Peyer's patch (tissue), 4 donors: ENCODE data around the gene NRARP. TPM values are rescaled to one million over a fixed set of nuclear protein-coding genes. Genes with fewer than 3 reads are reported as not detected.

Source experiments
- DNase-seq, 3 donors: peaks; one replicate each; pipeline ENCODE4 v3.0.0-alpha.2; 2017 to 2019
- H3K27ac ChIP-seq, 4 donors: fragments of 200-600 bp; sonication (generic); one replicate each; pipeline ENCODE4 v1.5.1; 2016 to 2019
- H3K27me3 ChIP-seq, 2 donors: fragments of 200-600 bp; sonication (generic); one replicate each; pipeline ENCODE4 v1.5.1; 2019
- H3K36me3 ChIP-seq, 3 donors: fragments of 200-600 bp; sonication (generic); one replicate each; pipeline ENCODE4 v1.5.1; 2016 to 2019
- H3K4me1 ChIP-seq, 4 donors: fragments of 200-600 bp; sonication (generic); one replicate each; pipeline ENCODE4 v1.5.1; 2016 to 2019
- H3K4me3 ChIP-seq, 4 donors: fragments of 200-600 bp; sonication (generic); 1 replicate in 3 of 4; 2 replicates in 1 of 4; pipeline ENCODE4 v1.5.1; 2016 to 2019; ENCODE audit warnings: mild to moderate bottlenecking in 1 of 4
- H3K9me3 ChIP-seq, 4 donors: fragments of 200-600 bp; sonication (generic); one replicate each; pipeline ENCODE4 v1.5.1; 2016 to 2019; ENCODE audit warnings: mild to moderate bottlenecking in 1 of 4
- POLR2A ChIP-seq, 2 donors: fragments of 450-650 bp; IDR thresholded peaks; one replicate each; pipeline ENCODE4 v1.5.1; 2017; ENCODE audit warnings: antibody characterized with exemption in 2 of 2, mild to moderate bottlenecking in 2 of 2, moderate library complexity in 2 of 2
- total RNA-seq, 4 donors: library from RNA; depleted of rRNA; stranded (reverse); fragments of >200 nt; gene quantifications; one replicate each; pipeline ENCODE4 v1.1.0, GENCODE V29; 2016
- TF ChIP-seq, protein P1 (sequence below), 6 experiments: fragments of 450-650 bp in 4 of 6; fragments of 200-600 bp in 2 of 6; sonication (generic) in 1 of 6; IDR thresholded peaks; one replicate each; pipeline ENCODE4 v1.5.1; 2017 to 2019; ENCODE audit warnings: antibody characterized with exemption in 6 of 6, mild to moderate bottlenecking in 3 of 6, moderate library complexity in 1 of 6

NRARP gene
- total RNA-seq, 4 donors from 2014 or later, result 35.3 to 56.1 (median 43.8) TPM

DNA sequence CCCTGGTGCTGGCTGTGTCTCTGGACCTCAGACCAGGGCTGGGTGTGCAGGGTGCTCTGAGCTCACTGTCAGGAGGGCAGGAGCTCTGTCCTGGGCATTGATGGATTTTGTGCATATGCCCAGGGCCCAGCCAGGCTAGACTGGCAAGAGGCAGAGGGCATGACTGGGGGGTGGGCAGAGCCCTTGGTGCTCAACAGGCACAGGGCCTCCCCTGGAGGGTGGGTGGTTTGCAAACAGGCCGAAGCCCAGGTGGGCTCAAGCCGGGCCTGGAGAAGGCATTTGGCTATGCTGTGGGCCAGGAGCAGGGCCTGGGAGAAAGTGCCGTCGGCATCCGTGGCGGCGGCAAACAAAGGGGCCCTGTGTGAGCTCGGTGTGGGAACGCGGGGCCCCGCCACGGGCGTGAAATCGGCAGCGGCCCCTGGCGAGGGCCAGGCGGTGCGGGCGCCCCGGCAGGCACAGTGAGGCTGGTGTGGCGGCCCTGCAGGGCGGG, 1.9 kb upstream of the NRARP start:
- TF ChIP-seq POLR2A (IDR thresholded peaks at IDR 0.05), result no peak
- TF ChIP-seq, protein P1, sequence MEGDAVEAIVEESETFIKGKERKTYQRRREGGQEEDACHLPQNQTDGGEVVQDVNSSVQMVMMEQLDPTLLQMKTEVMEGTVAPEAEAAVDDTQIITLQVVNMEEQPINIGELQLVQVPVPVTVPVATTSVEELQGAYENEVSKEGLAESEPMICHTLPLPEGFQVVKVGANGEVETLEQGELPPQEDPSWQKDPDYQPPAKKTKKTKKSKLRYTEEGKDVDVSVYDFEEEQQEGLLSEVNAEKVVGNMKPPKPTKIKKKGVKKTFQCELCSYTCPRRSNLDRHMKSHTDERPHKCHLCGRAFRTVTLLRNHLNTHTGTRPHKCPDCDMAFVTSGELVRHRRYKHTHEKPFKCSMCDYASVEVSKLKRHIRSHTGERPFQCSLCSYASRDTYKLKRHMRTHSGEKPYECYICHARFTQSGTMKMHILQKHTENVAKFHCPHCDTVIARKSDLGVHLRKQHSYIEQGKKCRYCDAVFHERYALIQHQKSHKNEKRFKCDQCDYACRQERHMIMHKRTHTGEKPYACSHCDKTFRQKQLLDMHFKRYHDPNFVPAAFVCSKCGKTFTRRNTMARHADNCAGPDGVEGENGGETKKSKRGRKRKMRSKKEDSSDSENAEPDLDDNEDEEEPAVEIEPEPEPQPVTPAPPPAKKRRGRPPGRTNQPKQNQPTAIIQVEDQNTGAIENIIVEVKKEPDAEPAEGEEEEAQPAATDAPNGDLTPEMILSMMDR (IDR thresholded peaks at IDR 0.05), result no peak
- Histone ChIP-seq H3K9me3 (no peaks in the 10 kb centered on the region), H3K4me3 (no peak overlapping the region), H3K4me1 (peaks cover 14 to 68% (median 26%) of the 10 kb centered on the region in 4 donors), H3K27ac (peak overlapping the region in 3 of 4 donors; percentile 79 to 99 (median 90)), H3K36me3 (no peaks in the 10 kb centered on the region), H3K27me3 (no peaks in the 10 kb centered on the region)
- DNase-seq, result peak in 1 of 3 donors; percentile 62

DNA sequence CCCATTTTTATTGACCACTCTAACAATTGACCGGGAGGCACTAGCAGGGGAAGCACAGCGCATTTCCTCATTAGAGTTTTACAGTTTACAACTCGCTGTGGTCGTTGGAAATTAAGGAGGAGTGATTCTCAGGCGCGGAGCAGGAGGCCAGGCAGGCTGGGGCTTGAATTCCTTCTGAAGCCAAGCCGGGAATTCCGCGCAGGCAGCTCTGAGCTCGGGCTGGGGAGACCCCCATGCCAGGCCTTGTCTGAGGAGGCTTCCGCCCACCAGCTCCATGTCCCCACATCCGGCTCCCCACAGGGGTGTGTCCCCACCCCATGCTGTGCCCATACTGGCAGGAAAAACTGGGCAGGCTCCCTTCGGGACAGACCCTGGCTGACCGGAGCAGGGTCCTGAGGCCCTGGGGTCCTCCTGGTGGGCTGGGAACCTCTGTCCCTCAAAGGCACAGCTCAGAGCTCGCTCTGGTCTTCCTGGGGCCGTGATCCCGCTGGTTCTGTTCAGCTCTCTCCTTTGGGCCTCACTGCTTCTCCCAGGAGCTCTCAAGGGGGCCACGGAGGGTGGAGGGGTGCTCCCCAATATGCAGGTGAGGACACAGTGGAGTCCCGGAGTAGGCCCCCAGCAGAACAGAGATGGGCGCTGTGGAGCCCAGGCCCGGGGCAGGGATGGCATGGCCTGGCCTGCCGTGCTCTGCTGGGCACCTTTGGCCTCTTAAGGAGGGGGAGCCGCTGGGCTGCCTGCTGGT, 1.3 kb upstream of the NRARP start:
- peak in 1 of 3 donors; percentile 71 for DNase-seq
- Histone ChIP-seq H3K4me3 (peak overlapping the region in 2 of 4 donors; percentile 60 to 65), H3K36me3 (no peaks in the 10 kb centered on the region), H3K27me3 (no peaks in the 10 kb centered on the region), H3K4me1 (peaks cover 14 to 74% (median 26%) of the 10 kb centered on the region in 4 donors), H3K27ac (peak overlapping the region; percentile 10 to 99 (median 84)), H3K9me3 (no peaks in the 10 kb centered on the region)
- TF ChIP-seq, protein P1 (IDR thresholded peaks at IDR 0.05), result no peak
- peak in 1 of 2 donors; percentile 5 for TF ChIP-seq POLR2A (IDR thresholded peaks at IDR 0.05)

DNA sequence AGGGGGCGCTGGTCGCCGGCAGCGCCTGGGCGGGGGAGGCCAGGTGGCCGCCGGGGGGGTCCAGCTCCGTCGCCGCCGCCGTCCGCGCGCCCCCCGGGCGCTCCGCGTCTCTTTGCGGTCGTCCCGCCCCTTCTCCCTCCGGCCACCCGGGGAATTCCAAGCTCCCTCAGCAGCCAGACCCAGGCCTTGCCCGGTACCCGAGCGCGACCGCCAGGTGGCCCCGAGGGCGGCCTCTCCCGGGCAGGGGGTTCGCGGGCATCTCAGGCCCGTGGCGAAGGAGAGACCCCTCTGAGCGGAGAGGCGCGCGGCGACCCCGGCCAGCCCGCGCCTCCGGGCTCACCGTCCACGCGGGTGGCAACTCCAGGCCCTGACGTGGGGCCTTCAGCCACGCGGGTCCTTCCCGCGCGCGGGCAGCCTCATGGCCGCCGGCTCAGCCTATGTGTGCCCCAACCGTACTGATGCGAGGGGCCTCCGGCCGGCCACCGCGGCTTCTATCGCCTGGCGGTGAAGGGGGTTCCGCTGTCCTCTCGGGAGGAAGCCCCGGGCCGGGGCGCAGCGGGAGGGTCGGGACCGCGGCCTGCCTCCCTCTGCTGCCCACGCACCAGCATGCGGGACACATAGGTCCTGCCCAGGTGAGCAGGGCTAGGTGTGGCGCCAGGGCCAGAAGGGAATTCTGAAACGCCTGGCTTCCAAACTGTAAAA, 529 bp upstream of the NRARP start:
- no peaks in the 10 kb centered on the region for H3K27me3 ChIP-seq
- TF ChIP-seq, protein P1 (IDR thresholded peaks at IDR 0.05), result peak; percentile 2 to 72 (median 54)
- peak in 1 of 2 donors; percentile 13 for TF ChIP-seq POLR2A (IDR thresholded peaks at IDR 0.05)
- H3K9me3 ChIP-seq, result no peaks in the 10 kb centered on the region
- H3K4me3 ChIP-seq, result peak overlapping the region; percentile 29 to 65 (median 56)
- DNase-seq, result no peak
- H3K36me3 ChIP-seq, result no peaks in the 10 kb centered on the region
- H3K27ac ChIP-seq, result peak overlapping the region; percentile 73 to 99 (median 84)
- peaks cover 14 to 73% (median 26%) of the 10 kb centered on the region in 4 donors for H3K4me1 ChIP-seq

DNA sequence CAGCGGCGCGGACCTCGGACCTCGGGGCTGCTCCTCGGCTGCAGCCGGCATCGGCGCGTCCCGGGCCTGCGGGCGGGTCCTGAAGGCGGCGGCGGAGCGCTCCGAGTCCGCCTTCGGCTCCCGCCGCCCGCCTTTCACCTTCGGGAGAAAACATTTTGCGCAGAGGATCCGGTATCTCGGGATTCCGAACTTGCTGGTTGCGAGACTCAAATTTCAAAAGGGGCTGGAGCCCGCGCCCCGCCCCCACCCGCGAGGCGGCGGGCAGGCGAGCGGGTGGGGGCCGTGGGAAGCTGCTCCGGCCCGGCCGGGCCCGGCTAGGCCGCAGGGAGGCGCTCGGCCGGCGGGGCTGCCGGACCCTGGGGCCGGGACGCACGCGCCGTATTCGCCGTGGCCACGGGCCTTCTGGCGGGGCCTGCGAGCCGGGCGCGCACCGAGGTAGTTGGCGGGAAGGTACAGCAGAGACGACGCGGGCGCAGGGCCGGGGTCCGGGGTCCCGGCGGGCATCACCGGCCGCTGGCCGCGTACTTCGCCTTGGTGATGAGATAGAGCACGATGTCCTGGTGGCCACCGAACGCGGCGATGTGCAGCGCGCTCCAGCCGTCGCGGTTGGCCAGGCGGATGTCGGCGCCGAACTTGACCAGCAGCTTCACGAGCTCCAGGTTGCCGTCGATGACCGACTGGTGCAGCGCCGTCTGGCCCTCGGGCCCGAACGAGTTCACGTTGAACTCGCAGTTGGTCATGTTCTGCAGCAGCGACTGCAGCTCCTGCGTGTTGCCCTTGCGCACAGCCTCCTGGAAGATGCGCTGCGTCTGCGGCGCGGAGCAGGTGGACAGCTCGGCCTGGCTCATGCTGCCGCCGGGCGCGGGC, 757 bp downstream of the NRARP start:
- Histone ChIP-seq H3K36me3 (no peaks in the 10 kb centered on the region), H3K4me1 (peaks cover 10 to 70% (median 25%) of the 10 kb centered on the region in 4 donors), H3K27ac (peak overlapping the region; percentile 57 to 99 (median 90)), H3K4me3 (peak overlapping the region; percentile 33 to 65 (median 56)), H3K9me3 (no peaks in the 10 kb centered on the region), H3K27me3 (no peaks in the 10 kb centered on the region)
- DNase-seq, result peak in 1 of 3 donors; percentile 83
- TF ChIP-seq POLR2A (IDR thresholded peaks at IDR 0.05), result peak; percentile 71 to 78
- TF ChIP-seq, protein P1 (IDR thresholded peaks at IDR 0.05), result peak in 2 of 6 experiments; percentile 22 to 28

DNA sequence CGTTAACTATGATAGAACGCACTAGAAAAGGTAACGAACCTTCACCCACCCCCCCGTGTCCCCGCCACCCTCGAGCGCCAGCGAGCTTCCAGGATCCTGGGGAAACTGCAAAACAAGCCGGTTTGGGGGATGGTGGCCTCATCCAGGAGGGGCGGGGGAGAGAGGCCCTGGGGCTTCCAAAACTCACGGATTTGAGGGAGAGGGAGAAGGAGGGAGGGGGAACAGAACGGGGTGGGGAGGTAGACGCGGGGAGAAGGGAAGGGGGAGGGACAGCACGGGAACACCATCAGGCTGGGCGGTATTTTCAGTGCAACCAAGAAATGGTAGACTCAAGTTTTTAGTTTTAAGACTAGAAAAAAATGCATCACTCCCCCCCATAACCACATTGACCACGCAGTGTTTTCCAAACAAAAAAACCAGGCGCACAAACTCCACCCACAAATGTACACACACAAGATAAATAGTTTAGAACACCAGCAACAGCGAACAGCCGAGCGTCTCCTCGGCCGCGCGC, 1.4 kb downstream of the NRARP start:
- Histone ChIP-seq H3K27me3 (no peaks in the 10 kb centered on the region), H3K9me3 (no peaks in the 10 kb centered on the region), H3K27ac (peak overlapping the region; percentile 57 to 99 (median 90)), H3K4me3 (peak overlapping the region; percentile 33 to 65 (median 56)), H3K36me3 (no peaks in the 10 kb centered on the region), H3K4me1 (peaks cover 6 to 69% (median 22%) of the 10 kb centered on the region in 4 donors)
- TF ChIP-seq, protein P1 (IDR thresholded peaks at IDR 0.05), result no peak
- TF ChIP-seq POLR2A (IDR thresholded peaks at IDR 0.05), result no peak
- peak in 1 of 3 donors; percentile 61 for DNase-seq
